Neuronal stem cell (in vitro differentiated cells): ENCODE results near the gene CALHM1.

ENCODE experiments used
- DNase-seq: peaks from one replicate; pipeline ENCODE4 v3.0.0-alpha.2; 2013; ENCODE audit warnings: low spot score
- H2AFZ ChIP-seq: one replicate; pipeline ENCODE4 v1.6.1; 2013; ENCODE audit warnings: mild to moderate bottlenecking, low read length, inconsistent platforms
- H2AK5ac ChIP-seq: 2 replicates; pipeline ENCODE4 v1.6.1; 2013; ENCODE audit warnings: low read depth, mild to moderate bottlenecking, inconsistent platforms, low read length, moderate library complexity, mixed read lengths
- H2BK120ac ChIP-seq: 2 replicates; pipeline ENCODE4 v1.6.1; 2013; ENCODE audit warnings: low read depth, mild to moderate bottlenecking, inconsistent platforms, low read length, moderate library complexity, mixed read lengths
- H2BK12ac ChIP-seq: one replicate; pipeline ENCODE4 v1.6.1; 2013; ENCODE audit warnings: low read length, inconsistent platforms
- H2BK15ac ChIP-seq: 2 replicates; pipeline ENCODE4 v1.6.1; 2013; ENCODE audit warnings: mild to moderate bottlenecking, low read length, inconsistent platforms, mixed read lengths
- H2BK5ac ChIP-seq: one replicate; pipeline ENCODE4 v1.6.1; 2013; ENCODE audit warnings: inconsistent platforms, mild to moderate bottlenecking, low read length, moderate library complexity
- H3K14ac ChIP-seq: one replicate; pipeline ENCODE4 v1.6.1; 2013; ENCODE audit warnings: low read length, inconsistent platforms
- H3K18ac ChIP-seq: 2 replicates; pipeline ENCODE4 v1.6.1; 2013; ENCODE audit warnings: low read length, inconsistent platforms
- H3K23ac ChIP-seq: 2 replicates; pipeline ENCODE4 v1.6.1; 2013; ENCODE audit warnings: low read depth, mild to moderate bottlenecking, mixed read lengths, low read length, inconsistent platforms; ENCODE audit not compliant: poor library complexity
- H3K27ac ChIP-seq: replicated peaks from 3 replicates; pipeline ENCODE4 v1.5.1; 2013; ENCODE audit warnings: low read length, inconsistent platforms
- H3K27me3 ChIP-seq, 3 experiments: 2 replicates each; pipeline ENCODE4 v1.6.1; 2013; ENCODE audit warnings: low read length in 3 of 3, mild to moderate bottlenecking in 2 of 3, inconsistent platforms in 1 of 3, low read depth in 1 of 3, mixed read lengths in 1 of 3, moderate library complexity in 1 of 3; ENCODE audit not compliant: control insufficient read depth in 3 of 3, insufficient read depth in 3 of 3
- H3K36me3 ChIP-seq, 2 donors: replicated peaks in 1 of 2; 2 replicates each; pipeline ENCODE4 v1.6.1; 2013; ENCODE audit warnings: low read length in 2 of 2; ENCODE audit not compliant: control insufficient read depth in 2 of 2, insufficient read depth in 2 of 2
- H3K4ac ChIP-seq: 2 replicates; pipeline ENCODE4 v1.6.1; 2013; ENCODE audit warnings: inconsistent platforms, mild to moderate bottlenecking, low read length, moderate library complexity
- H3K4me1 ChIP-seq, 2 donors: 1 replicate in 1 of 2; 2 replicates in 1 of 2; pipeline ENCODE4 v1.6.1; 2013; ENCODE audit warnings: low read length in 2 of 2, low read depth in 1 of 2; ENCODE audit not compliant: control insufficient read depth in 2 of 2, insufficient read depth in 1 of 2
- H3K4me2 ChIP-seq: one replicate; pipeline ENCODE4 v1.6.1; 2013; ENCODE audit warnings: mild to moderate bottlenecking, low read length, inconsistent platforms; ENCODE audit not compliant: insufficient read depth, poor library complexity, severe bottlenecking
- H3K4me3 ChIP-seq, 2 donors: 2 replicates each; pipeline ENCODE4 v1.5.1; 2013; ENCODE audit warnings: low read length in 2 of 2, mild to moderate bottlenecking in 2 of 2, inconsistent platforms in 1 of 2, moderate library complexity in 1 of 2
- H3K79me1 ChIP-seq: one replicate; pipeline ENCODE4 v1.6.1; 2013; ENCODE audit warnings: low read depth, mild to moderate bottlenecking, inconsistent platforms, low read length, moderate library complexity
- H3K9ac ChIP-seq: one replicate; pipeline ENCODE4 v1.6.1; 2013; ENCODE audit warnings: mild to moderate bottlenecking, low read depth, low read length, inconsistent platforms; ENCODE audit not compliant: poor library complexity
- H3K9me3 ChIP-seq, 2 donors: replicated peaks in 1 of 2; 2 replicates each; pipeline versions ENCODE3 to v1.6.1; 2013; ENCODE audit warnings: low read length in 2 of 2, mild to moderate bottlenecking in 2 of 2, inconsistent platforms in 1 of 2, low read depth in 1 of 2, mixed read lengths in 1 of 2, moderate library complexity in 1 of 2; ENCODE audit not compliant: control insufficient read depth in 2 of 2, insufficient read depth in 1 of 2
- H4K8ac ChIP-seq: one replicate; pipeline ENCODE4 v1.6.1; 2013; ENCODE audit warnings: low read depth, mild to moderate bottlenecking, inconsistent platforms, low read length, moderate library complexity
- H4K91ac ChIP-seq: one replicate; pipeline ENCODE4 v1.6.1; 2013; ENCODE audit warnings: low read length, low read depth, mild to moderate bottlenecking, inconsistent platforms; ENCODE audit not compliant: poor library complexity
- WGBS, 2 donors: extraction: QIAGEN DNeasy Blood & Tissue Kit; methylation state at CpG; one replicate each; pipeline ENCODE4 v1.1.7; 2013; ENCODE audit warnings: missing lambda C conversion rate in 2 of 2, mixed read lengths in 1 of 2; ENCODE audit not compliant: insufficient read length in 2 of 2, insufficient replicate concordance in 1 of 2; ENCODE audit errors: extremely low coverage in 2 of 2; 5-methylcytosine and 5-hydroxymethylcytosine counted together

Gene CALHM1

GRCh38 chr10:103472005-103472404 is 13.3 kb upstream of the CALHM1 start:
- H3K14ac ChIP-seq = no peak overlapping the region
- H3K4me3 ChIP-seq = no peak overlapping the region
- peaks cover 0 to 17% (median 0%) of the 10 kb centered on the region in 3 experiments for H3K27me3 ChIP-seq
- H3K9ac ChIP-seq = no peak overlapping the region
- H3K79me1 ChIP-seq = no peaks in the 10 kb centered on the region
- no peak overlapping the region for H2BK120ac ChIP-seq
- WGBS, 2 donors = no CpG with 5 or more reads among the region's 2 CpGs
- no peak overlapping the region for H3K27ac ChIP-seq
- no peak overlapping the region for H4K91ac ChIP-seq
- H3K4me2 ChIP-seq = no peak overlapping the region
- no peak overlapping the region for H2BK15ac ChIP-seq
- H2BK5ac ChIP-seq = no peak overlapping the region
- no peaks in the 10 kb centered on the region for H3K36me3 ChIP-seq
- no peak for DNase-seq
- H4K8ac ChIP-seq = no peak overlapping the region
- H3K18ac ChIP-seq = peak overlapping the region; percentile 63
- H3K4ac ChIP-seq = no peak overlapping the region
- no peak overlapping the region for H3K23ac ChIP-seq
- H2AK5ac ChIP-seq = no peak overlapping the region
- H2BK12ac ChIP-seq = no peak overlapping the region
- no peak overlapping the region for H2AFZ ChIP-seq
- H3K9me3 ChIP-seq = no peaks in the 10 kb centered on the region
- H3K4me1 ChIP-seq = peaks cover 0 to 9% of the 10 kb centered on the region in 2 donors

GRCh38 chr10:103470761-103471653 is 12.3 kb upstream of the CALHM1 start:
- Histone ChIP-seq H3K23ac (no peak overlapping the region), H2BK12ac (no peak overlapping the region), H3K4ac (no peak overlapping the region), H3K27ac (no peak overlapping the region), H3K4me1 (peaks cover 0 to 5% of the 10 kb centered on the region in 2 donors), H4K91ac (no peak overlapping the region), H3K18ac (peak overlapping the region; percentile 46), H3K36me3 (no peaks in the 10 kb centered on the region), H4K8ac (peak overlapping the region; percentile 94), H2BK5ac (no peak overlapping the region), H3K9ac (no peak overlapping the region), H3K14ac (no peak overlapping the region), H3K79me1 (no peaks in the 10 kb centered on the region), H2BK15ac (peak overlapping the region; percentile 60), H2BK120ac (peak overlapping the region; percentile 67), H3K4me2 (no peak overlapping the region), H3K27me3 (peaks cover 0 to 13% (median 0%) of the 10 kb centered on the region in 3 experiments), H2AFZ (peak overlapping the region; percentile 52), H3K4me3 (no peak overlapping the region), H3K9me3 (no peaks in the 10 kb centered on the region), H2AK5ac (peak overlapping the region; percentile 74)
- no peak for DNase-seq
- WGBS, 2 donors = no CpG with 5 or more reads among the region's 14 CpGs

- Histone ChIP-seq H3K4ac (no peak overlapping the region), H3K27ac (no peak overlapping the region), H2AK5ac (no peak overlapping the region), H2AFZ (no peak overlapping the region), H3K4me2 (no peak overlapping the region), H3K27me3 (peaks cover 0 to 13% (median 0%) of the 10 kb centered on the region in 3 experiments), H4K8ac (no peak overlapping the region), H3K18ac (no peak overlapping the region), H3K14ac (no peak overlapping the region), H3K79me1 (no peaks in the 10 kb centered on the region), H3K9me3 (no peaks in the 10 kb centered on the region), H2BK5ac (no peak overlapping the region), H2BK15ac (no peak overlapping the region), H3K36me3 (no peaks in the 10 kb centered on the region), H4K91ac (no peak overlapping the region), H2BK12ac (no peak overlapping the region), H3K23ac (no peak overlapping the region), H2BK120ac (no peak overlapping the region), H3K4me3 (no peak overlapping the region), H3K4me1 (peaks cover 0 to 5% of the 10 kb centered on the region in 2 donors), H3K9ac (no peak overlapping the region)
- DNase-seq = no peak
- WGBS, 2 donors = no CpG with 5 or more reads among the region's 5 CpGs
Measured at GRCh38 chr10:103469201-103469600, 10.5 kb upstream of the CALHM1 start.

GRCh38 chr10:103467406-103467805 is 8.7 kb upstream of the CALHM1 start:
- H4K8ac ChIP-seq = no peak overlapping the region
- no peak overlapping the region for H3K18ac ChIP-seq
- no peak overlapping the region for H3K9ac ChIP-seq
- H2BK120ac ChIP-seq = no peak overlapping the region
- peaks cover 0 to 13% (median 0%) of the 10 kb centered on the region in 3 experiments for H3K27me3 ChIP-seq
- H2BK15ac ChIP-seq = no peak overlapping the region
- no peak overlapping the region for H4K91ac ChIP-seq
- DNase-seq = no peak
- no peak overlapping the region for H3K14ac ChIP-seq
- no peak overlapping the region for H3K23ac ChIP-seq
- peak overlapping the region; percentile 4 for H2AFZ ChIP-seq
- peaks cover 0 to 5% of the 10 kb centered on the region in 2 donors for H3K4me1 ChIP-seq
- no CpG with 5 or more reads among the region's 7 CpGs for WGBS, 2 donors
- H3K36me3 ChIP-seq = no peaks in the 10 kb centered on the region
- H3K4me2 ChIP-seq = no peak overlapping the region
- H3K9me3 ChIP-seq = no peaks in the 10 kb centered on the region
- no peaks in the 10 kb centered on the region for H3K79me1 ChIP-seq
- no peak overlapping the region for H2AK5ac ChIP-seq
- no peak overlapping the region for H2BK12ac ChIP-seq
- H3K27ac ChIP-seq = no peak overlapping the region
- H2BK5ac ChIP-seq = no peak overlapping the region
- no peak overlapping the region for H3K4me3 ChIP-seq
- H3K4ac ChIP-seq = no peak overlapping the region
